ENCODE data around the gene TENM4.

The TENM4 gene

GRCh38 chr11:79011357-79011756 lies 429.5 kb downstream of the TENM4 start:
- no peak for DNase-seq
- in situ Hi-C loops (cut with HindIII; ENCODE audit: low pct_ligation_motif_present, low sequenced_read_pairs), result no loop called here
- Histone ChIP-seq H3K27ac (no peak overlapping the region), H3K27me3 (replicated peaks) (no peaks in the 10 kb centered on the region), H3K4me3 (ENCODE audit: low read depth, low read length) (no peak overlapping the region), H3K36me3 (replicated peaks) (no peaks in the 10 kb centered on the region)
- TF ChIP-seq, protein P1, sequence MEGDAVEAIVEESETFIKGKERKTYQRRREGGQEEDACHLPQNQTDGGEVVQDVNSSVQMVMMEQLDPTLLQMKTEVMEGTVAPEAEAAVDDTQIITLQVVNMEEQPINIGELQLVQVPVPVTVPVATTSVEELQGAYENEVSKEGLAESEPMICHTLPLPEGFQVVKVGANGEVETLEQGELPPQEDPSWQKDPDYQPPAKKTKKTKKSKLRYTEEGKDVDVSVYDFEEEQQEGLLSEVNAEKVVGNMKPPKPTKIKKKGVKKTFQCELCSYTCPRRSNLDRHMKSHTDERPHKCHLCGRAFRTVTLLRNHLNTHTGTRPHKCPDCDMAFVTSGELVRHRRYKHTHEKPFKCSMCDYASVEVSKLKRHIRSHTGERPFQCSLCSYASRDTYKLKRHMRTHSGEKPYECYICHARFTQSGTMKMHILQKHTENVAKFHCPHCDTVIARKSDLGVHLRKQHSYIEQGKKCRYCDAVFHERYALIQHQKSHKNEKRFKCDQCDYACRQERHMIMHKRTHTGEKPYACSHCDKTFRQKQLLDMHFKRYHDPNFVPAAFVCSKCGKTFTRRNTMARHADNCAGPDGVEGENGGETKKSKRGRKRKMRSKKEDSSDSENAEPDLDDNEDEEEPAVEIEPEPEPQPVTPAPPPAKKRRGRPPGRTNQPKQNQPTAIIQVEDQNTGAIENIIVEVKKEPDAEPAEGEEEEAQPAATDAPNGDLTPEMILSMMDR (IDR thresholded peaks at IDR 0.05; ENCODE audit: low read depth, low read length, missing control alignments), result no peak

- no peaks in the 10 kb centered on the region for H3K36me3 ChIP-seq (replicated peaks)
- TF ChIP-seq, protein P1 (IDR thresholded peaks at IDR 0.05; ENCODE audit: low read depth, low read length, missing control alignments), result no peak
- DNase-seq, result no peak
- in situ Hi-C loops (cut with HindIII; ENCODE audit: low pct_ligation_motif_present, low sequenced_read_pairs), result no loop called here
- no peak overlapping the region for H3K4me3 ChIP-seq (ENCODE audit: low read depth, low read length)
- H3K27ac ChIP-seq, result no peak overlapping the region
- no peaks in the 10 kb centered on the region for H3K27me3 ChIP-seq (replicated peaks)
Measured at GRCh38 chr11:79007771-79008402, 432.9 kb downstream of the TENM4 start.

- in situ Hi-C loops (cut with HindIII; ENCODE audit: low pct_ligation_motif_present, low sequenced_read_pairs), result no loop called here
- no peaks in the 10 kb centered on the region for H3K27me3 ChIP-seq (replicated peaks)
Measured at GRCh38 chr11:79006854-79007253, 434.0 kb downstream of the TENM4 start.

GRCh38 chr11:78996007-78996406 lies 444.8 kb downstream of the TENM4 start:
- DNase-seq, result no peak
- Histone ChIP-seq H3K27me3 (replicated peaks) (no peaks in the 10 kb centered on the region), H3K4me3 (ENCODE audit: low read depth, low read length) (no peak overlapping the region), H3K36me3 (replicated peaks) (no peaks in the 10 kb centered on the region), H3K27ac (no peak overlapping the region)
- TF ChIP-seq, protein P1 (IDR thresholded peaks at IDR 0.05; ENCODE audit: low read depth, low read length, missing control alignments), result no peak
- in situ Hi-C loops (cut with HindIII; ENCODE audit: low pct_ligation_motif_present, low sequenced_read_pairs), result no loop called here

More at GRCh38 chr11:79006854-79007253, 434.0 kb downstream of the TENM4 start:
- DNase-seq, result no peak
- TF ChIP-seq, protein P1 (IDR thresholded peaks at IDR 0.05; ENCODE audit: low read depth, low read length, missing control alignments), result no peak
- no peaks in the 10 kb centered on the region for H3K36me3 ChIP-seq (replicated peaks)
- no peak overlapping the region for H3K27ac ChIP-seq
- H3K4me3 ChIP-seq (ENCODE audit: low read depth, low read length), result no peak overlapping the region

DNA sequence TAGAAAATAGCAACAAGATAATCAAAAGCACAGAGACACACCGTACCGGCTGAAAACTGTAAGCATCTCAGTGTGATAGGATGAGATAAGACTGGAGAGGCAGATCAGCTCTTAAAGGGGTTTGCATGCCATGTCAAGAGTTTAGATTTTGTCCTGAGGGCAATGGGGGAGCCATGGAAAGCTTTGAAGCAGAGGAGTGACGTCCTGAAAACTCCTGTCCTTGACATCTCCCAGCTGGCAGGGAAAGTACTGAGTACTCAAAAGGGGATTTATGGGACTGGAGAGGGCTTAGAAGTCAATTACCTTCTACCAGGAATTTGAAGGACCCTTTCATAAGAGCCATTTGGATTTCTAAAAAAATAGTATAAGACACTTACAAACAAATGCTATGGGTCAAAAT lies 445.7 kb downstream of the TENM4 start:
- in situ Hi-C loops (cut with HindIII; ENCODE audit: low pct_ligation_motif_present, low sequenced_read_pairs), result no loop called here
- no peak overlapping the region for H3K4me3 ChIP-seq (ENCODE audit: low read depth, low read length)

More for the DNA sequence above, 445.7 kb downstream of the TENM4 start:
- TF ChIP-seq, protein P1 (IDR thresholded peaks at IDR 0.05; ENCODE audit: low read depth, low read length, missing control alignments), result no peak
- DNase-seq, result no peak
- H3K27ac ChIP-seq, result no peak overlapping the region
- H3K36me3 ChIP-seq (replicated peaks), result no peaks in the 10 kb centered on the region
- H3K27me3 ChIP-seq (replicated peaks), result no peaks in the 10 kb centered on the region

Data from brain microvascular endothelial cell (primary cell).